Activated T-helper 9 cell treated with anti-CD3 and anti-CD28 coated beads, Interleukin-2, amount 50 U/mL, for 16 hours (primary cell): Measurements from ENCODE around the gene SLC12A8.

Source experiments
- DNase-seq: peaks from one replicate; pipeline ENCODE4 v3.0.0-alpha.2; 2020; ENCODE audit warnings: low read depth

The SLC12A8 gene

DNA sequence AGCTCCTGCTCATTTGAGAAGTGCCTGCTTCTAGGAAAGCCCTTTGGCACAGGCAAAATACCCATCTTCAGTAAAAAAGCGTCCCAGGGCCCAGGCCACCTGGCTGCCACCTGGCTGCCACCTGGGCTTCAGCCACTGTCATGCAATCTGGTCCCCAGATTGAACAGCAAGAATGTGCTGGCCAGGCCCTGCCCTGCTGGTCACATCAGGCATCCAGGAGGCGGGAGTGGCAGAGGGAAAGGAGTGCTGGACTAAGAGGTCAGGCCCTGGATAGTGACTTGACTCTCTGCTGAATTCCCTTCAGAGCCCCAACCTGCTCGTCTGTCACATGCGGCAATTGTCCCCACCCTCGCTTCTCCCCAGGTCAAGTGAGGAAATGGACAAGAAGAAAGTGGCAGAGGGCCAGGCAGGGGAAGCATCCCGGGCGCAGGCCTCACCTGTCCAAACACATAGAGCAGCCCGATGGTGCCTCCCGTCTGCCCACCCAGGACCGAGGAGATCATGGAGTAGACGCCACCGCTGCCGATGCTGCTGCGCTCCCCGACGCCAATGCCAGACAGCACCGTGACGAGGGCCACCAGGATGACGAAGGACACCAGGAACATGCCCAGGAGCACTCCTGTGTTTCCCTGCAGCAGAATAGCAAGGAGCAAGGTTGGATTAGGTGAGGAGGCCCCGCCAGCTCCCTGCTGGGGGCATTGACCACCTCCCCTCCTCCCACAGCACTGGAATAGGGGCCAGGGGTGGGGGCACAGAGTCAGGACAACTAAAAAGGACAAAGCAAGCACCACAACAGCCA lies 25.5 kb downstream of the SLC12A8 start:
- no peak for DNase-seq

DNA sequence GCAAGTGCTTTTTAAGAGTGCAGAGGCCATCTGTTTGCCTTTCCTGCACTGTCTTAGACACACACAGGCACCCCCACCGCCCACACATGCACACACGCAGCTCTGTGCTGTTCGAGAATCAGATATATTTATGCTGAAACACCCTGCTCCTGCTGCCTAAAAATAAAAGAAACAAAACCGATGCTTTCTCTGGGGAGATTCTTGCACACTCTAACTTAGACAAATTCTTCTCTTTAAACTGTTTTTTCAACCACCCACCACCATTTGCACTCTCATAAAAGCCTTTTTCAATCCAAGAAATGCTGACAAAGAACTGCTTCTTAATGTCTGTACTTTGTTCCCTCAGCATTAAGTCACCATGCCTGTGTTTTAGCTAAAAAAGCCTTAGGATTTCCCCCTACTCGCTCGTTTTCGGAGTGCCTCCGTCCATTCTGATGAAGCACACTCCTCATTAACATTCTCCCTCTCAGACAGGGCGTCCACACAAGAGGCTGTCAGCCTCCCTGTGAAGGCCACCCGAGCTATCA lies 26.2 kb downstream of the SLC12A8 start:
- no peak for DNase-seq

DNA sequence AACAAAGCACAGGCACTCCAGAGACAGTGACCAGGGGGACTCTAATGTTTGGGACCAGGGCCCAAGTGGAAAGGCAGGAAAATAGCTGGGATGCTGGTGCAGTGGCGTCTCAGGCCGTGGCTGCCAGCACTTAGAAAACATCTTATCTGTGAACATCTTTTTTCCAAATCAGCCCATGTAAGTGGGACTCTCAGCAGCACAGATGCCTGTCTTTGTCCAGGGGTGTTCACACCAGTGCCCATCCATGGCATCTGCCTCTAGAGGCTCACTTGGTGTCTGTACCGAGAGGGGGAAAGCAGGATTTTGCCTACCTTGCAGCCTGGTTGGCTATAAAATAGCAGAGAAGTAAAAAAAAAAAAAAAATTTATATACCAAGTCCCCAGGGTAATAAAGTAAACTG lies 26.7 kb downstream of the SLC12A8 start:
- no peak for DNase-seq

DNA sequence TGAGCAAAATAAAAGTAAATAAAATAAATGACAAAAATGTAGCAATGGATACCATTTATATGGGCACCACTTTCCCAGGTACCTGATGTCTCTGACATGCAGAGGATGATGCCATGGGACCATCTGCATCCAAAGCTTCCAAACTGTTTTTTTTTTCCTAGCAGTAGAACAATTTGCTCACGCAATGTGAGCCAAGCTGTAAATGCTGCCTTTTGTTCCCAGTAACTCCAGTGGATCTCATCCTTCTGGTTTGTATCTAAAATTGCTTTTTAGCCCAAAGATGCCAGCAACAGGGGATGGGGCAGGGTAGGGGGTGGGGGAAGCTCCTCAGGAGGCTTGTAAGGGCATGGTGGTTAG lies 32.7 kb downstream of the SLC12A8 start:
- no peak for DNase-seq

DNA sequence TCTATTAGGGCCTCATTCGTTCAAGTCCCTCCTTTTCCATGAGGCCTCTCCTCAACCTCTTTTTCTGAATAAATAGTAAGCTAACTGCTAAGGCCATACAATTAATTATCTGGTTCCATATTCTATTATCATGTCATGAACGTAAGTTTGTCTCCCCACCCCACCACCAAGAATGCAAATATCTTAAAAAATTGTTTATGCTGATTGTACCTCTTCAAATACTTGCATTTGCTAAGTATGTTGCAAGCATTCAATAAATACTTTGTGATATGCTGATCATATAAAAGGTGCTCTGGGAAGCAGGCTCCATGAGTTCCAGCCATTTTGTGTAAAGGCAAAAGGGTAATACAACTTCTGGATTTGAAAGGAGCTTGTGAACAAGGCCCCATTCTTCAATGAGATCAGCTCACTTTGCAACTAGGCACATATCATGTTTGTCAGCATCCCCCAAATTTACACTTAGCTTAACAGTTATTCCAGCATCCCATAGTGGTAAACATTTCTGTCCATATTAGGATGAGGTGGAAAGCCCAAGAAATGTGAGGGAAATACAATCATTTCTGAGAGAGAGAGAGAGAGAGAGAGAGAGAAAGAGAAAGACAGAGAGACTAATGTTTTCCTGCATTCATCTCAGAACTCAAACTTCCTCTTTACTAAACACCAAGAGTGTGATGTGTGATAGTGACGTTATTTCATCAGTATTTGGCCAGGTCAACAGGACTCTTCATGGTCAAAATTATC lies 33.2 kb downstream of the SLC12A8 start:
- DNase-seq, result no peak

DNA sequence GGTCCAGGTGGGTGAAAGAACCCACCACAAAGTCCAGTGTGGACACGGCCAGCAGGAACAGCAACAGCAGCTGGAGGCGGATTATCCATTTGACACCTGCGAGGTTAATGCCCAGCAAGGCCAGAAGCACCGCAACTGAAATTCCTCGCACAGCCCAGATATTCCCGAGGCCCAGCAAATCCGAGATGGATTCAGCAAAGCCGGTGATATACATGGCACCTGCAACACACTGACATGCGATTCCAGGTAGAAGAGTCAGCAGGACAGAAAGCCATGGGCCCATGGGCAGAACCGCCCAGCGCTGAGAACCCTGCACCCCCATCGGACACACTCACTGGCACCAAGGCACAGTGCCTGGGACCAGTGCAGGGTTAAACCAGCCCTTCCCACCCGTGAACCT lies 34.8 kb downstream of the SLC12A8 start:
- DNase-seq, result no peak

DNA sequence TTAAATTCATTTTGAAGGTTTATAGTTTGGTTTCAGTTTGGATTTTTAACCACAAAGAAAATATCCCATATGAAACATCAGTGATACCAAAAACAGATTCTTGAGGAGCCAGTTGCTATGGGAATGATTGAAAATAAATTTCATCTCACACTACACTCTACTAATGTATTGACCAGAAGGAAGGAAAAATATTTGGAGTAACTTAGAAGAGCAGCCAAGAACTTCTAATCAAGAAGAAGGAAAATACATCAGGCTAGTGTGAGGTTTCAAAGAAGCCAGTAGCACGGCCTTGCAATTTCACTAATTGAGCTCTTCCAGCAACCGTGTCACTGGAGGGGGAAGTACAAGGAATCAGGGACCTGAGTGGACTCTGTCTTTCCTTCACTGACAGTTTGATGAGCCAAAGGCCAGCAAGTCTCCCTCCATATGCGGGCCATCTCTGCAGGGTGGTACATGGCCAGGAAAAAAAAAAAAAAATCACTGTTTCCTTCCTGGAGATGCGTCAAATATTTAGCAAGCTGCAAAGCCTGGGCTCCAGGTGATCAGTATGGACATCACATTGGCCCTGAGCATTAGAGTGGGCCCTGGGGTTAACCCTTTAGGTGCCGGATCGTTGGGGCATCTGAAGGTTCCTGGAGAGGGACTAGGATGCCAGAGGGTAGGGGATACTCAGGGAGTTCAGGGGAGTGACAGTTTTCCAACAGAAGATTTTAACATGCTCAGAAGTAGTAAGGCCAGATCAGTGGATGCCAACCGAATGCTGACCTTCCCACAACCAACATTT lies 37.1 kb downstream of the SLC12A8 start:
- no peak for DNase-seq

DNA sequence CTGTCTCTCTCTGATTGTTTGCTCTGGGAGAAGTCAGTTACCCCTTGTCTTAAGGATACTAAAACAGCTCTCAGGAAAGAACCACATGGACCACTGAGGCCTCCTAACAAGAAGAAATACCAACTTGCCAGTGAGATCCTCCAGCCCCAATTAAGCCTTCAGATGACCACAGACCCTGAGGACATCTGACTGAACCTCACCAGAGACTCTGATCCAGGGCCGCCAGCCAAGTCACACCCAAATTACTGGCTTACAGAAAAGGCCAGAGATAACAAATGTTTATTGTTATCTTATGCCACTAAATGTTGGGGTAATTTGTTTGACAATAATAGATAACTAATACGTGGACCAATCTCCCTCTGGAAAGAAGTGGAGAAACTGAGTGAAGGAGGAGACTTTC lies 40.2 kb downstream of the SLC12A8 start:
- no peak for DNase-seq

DNA sequence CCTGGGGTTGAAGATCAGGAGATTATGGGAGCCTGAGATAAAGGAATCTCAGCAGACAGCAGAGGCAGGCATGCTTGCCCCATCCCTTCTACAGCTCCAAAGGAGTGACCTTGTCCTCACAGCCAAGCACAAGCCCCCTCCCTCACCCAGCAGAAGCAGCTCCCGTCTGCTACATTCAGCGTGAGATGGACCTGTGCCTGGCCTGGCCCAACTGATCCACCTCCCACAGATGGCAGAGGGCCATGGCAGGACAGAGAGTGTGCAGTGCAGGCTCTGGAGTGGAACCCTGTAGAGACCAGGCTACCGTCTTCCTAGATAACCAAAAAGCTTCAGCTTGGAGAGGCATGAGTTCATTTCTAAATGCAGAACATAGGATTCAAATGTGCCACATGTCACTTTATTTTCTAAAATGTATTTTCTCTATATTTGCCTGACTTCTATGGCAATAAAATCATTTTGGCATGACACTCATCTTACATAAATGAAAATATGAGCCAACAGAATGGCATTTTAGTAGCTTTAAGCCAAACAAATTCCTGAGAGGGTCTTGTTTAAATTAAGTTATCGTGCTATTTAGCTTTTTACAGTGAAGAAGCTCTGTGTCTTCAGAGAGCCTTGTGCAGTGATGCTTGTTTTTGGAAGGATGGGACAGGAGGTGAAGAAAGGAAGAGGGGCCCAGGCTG lies 43.7 kb downstream of the SLC12A8 start:
- DNase-seq, result no peak

DNA sequence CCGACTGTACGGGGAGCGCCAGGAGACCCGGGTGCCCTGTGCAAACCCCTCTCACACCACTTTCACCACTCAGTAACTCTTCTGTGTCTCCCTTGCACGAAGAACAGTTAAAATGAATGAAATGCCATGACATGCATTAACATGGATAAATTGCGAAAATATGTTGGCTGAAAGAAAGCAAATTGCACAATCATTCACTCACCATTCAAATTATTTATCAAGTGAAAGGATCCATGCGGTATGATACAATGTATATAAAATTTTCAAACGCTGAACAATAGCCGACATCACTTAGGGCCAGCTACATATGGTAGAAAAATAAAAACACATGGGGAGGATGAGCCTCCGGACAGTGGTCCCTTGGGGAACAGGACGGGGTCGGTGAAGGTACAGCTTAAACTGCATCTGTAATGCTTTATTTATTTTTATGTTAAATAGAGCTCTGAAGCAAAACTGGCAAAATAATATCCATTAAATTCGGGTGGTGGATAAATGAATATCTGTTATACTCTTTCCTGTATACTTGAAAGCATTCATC lies 45.9 kb downstream of the SLC12A8 start:
- no peak for DNase-seq

DNA sequence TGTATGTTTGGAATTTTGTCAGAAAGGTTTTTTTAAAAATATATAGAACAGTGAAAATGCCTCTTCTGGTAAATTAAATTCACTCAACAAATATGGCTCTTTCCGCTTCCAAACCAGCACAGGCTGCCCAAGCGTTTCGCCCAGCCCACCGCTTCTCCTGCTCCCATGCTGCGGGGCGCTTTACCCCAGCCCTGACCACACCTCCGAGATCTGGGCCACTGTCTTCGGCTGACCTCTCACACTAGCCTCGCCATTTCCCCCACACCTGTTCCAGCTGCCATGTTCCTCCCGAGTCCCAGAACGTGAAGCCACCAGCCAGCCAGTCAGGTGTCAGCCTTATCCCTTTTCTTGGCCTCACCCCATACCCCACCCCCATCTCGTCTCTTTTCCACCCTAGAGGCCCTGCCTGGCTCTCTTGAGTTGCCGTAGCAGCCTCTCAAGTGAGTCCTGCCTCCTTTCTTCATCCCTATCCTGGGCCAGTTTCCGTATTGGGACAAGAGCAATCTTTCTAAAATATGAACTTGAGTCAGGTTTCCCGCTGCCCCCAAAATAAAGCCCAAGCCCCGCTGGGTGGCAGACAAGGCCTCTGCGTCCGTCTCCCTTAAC lies 46.5 kb downstream of the SLC12A8 start:
- no peak for DNase-seq

DNA sequence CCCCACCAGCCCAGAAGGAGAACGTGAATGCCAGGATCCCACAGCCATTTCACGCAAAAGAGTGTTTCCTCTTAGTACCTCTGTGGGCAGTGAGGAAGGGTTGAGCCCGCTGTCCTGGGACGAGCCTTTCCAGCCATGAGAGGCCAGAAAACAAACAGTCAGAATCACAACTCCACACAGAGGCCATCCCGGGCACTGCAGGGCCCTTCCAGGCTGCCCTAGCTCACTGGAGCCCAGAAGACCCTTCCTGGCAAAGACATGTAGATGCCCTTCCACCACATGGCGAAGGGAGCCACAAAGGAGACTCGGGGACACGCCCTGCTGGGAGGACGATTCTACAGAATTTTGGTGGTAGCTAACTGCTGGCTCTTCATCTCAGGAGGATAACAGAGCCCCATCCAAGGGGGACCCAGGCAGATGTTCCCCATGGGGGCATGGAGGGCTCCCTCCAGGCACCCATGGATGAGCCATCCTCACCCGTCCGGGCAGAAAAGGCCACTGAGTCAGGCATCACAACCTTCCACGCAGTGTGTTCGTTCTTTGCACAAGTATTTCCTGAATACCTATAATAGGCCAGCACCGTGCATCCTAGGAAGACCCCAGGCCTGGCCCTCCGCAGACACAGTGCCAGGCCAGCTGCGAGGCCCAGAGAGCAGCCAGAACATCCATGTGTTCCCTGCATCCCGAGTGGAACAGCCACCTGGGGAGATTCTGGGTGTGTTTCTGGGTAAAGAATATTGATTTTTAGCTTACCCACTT lies 47.2 kb downstream of the SLC12A8 start:
- DNase-seq, result no peak

DNA sequence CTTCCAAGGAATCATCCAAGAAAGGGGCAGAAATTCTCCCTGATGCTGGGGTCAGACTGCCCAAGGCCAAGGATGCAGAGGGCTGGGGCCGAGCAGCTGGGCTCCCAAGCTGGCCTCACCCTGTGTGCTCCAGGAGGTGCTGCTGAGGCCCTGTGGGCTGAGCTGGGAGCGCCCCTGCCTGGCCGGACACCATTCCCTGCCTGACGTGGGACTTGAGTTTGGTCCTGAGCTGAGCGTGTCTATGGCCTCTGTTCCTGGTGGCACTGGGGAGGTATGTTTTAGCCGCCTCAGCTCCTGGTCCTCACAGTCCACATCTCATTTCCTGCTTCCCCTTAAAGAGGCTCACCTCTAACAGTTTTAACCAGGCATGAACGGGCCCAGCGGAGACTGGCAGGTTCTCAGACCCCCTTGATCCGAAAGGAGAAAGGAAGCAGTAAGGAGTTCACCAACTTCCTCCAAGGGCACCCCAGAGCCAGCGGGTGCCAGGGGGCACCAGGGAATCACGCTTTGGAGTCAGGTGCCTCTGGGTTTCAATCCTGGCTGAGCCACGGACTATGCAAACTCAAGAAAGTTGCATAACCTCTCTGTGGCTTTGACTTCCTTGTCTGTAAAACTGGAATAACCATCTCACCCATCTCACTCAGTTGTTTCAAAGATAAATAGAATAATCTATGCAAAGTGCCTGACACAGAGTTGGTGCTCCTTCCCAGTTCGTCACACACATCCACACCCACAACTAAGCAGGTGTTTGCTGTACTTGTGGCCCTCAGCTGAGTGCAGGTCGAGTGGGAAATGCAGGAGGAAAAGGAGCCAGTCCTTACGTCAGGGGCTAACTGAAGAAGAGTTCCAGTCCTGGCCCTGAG lies 48.6 kb downstream of the SLC12A8 start:
- DNase-seq, result no peak

DNA sequence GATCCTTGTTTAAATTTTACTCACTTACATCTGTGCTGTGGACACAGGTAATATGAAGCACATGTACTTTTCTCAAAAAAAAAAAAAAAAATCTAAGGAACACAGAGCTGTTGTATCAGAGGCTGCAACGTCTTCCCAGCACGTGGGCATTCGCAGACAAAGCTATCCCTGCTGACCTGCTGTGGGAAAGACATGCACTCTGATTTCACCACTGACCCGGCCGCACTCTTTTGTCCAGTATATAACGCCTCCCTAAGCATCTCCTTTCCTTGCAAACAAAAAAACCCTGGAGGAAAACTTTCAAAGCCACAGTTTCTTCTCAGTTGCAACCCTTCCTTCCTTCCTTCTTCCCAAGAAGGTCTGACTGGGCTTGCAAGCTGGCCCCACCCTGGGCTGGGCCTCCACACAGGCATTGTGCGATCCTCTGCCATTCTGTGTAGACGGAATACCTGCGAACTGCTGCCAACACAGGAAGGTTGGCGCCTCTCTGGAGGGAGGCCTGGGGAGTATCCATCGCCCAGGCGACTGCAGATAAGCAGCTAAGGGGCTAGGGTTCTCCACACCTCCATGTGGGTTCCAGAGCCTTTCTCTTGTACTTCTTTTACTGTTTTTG lies 50.8 kb downstream of the SLC12A8 start:
- no peak for DNase-seq

DNA sequence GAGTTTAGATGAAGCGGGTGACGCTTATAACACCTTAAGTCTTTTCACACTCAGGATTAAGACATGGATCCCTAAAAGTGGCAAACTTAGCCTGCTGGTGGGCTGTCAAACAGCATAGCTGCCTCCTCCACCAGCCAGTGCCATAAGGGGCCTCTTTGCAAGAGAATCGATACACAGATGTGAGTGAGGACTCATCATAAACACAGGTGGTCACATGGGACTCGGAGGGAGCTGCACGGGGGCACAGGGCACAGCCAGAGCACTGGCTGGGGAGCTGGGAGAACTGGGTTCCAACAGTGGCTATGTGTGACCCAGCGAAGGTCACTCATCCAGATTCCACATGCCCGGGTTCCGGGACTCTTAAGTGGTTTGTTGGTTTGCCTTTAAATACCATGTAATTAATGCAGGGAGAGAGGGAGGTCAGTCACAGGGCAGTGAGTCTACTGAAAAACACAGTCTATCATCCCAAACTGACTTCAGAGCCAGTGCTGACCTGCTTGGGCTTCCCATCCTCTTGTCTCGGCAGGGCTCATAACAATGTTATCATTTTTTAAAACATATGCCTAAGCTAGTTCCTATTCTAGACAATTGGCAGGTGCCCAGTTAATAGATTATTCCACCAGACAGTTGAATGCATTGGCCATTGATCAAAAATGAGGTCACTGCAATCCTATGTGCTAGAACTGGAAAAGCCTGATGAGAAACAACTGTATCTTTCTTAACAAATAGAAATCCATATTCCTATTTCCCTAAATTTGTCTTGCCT lies 51.8 kb downstream of the SLC12A8 start:
- DNase-seq, result no peak

DNA sequence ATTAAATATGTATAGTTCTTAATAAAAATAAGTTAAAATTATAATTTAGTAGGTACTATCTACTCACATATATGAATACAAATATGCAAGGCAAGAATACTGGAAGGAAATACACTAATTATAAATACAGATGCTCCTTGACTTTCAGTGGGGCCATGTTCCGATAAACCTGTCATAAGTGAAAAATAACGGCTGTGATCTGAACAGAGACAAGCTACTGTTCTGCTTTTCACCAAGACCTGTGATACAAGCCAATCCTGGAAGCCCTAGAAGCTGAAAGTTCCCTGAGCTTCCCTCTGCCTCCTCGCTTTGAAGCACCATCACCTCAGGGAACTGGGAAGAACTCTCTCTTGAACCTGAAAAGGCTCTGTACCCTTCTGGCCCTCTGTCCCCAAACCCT lies 55.4 kb downstream of the SLC12A8 start:
- no peak for DNase-seq

DNA sequence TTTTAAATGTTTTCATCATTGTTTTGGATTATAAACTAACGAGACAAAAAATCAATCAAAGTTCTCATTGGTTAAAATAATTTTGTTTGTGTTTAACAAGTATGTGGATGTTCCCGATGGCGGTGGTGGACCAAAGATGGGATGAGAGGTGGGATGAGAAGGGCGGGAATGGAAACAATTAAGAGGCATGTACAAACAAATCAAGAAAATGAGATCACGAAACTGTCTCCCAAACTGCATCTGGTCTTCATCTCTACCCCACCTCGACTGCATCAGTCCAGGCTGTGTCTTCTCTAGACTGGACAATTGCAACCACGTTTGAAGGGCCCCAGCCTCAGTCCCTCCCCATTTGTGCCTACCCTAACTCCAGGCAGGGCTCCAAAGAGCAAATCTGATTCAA lies 56.1 kb downstream of the SLC12A8 start:
- DNase-seq, result no peak

DNA sequence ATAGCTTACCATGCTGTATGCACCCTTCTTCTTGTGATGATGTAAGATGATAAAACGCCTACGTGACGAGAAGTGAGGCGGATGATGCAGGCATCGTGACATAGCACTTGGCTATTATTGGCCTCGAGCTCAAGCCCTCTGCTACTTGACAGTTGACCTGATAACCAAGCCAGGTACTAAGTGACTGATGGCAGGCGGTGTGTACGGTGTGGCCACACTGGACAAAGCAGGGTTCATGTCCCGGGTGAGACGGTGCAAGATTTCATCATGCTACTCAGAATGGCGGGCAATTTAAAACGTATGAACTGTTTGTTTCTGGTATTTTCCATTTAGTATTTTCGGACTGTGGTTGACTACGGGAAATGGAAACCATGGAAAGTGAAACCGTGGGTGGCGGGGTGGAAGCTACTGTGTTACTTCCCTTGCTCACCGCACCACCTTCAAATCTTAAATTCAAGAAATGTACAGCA lies 57.7 kb downstream of the SLC12A8 start:
- peak; percentile 6 for DNase-seq
